ENCODE measurements around the gene TMEM18.

The TMEM18 gene

GRCh38 chr2:665340-666073 lies 11.7 kb downstream of the TMEM18 start:
- Histone ChIP-seq H3K27me3 (replicated peaks; ENCODE audit: control insufficient read depth, insufficient read depth, low read length, poor library complexity, severe bottlenecking) (no peaks in the 10 kb centered on the region), H3K4me1 (ENCODE audit: control insufficient read depth, insufficient read depth, low read length, poor library complexity, severe bottlenecking) (peaks cover 5% of the 10 kb centered on the region), H3K9me3 (ENCODE audit: control insufficient read depth, low read length) (peaks cover 15% of the 10 kb centered on the region), H3K36me3 (ENCODE audit: control insufficient read depth, insufficient read depth, low read length) (peaks cover 38% of the 10 kb centered on the region), H3K4me3 (ENCODE audit: insufficient read depth, low read depth, low read length, poor library complexity, severe bottlenecking) (no peak overlapping the region), H3K27ac (ENCODE audit: insufficient read depth, low read length, poor library complexity, severe bottlenecking) (no peak overlapping the region)
- no peak for DNase-seq

GRCh38 chr2:664063-664462 lies 13.1 kb downstream of the TMEM18 start:
- no peaks in the 10 kb centered on the region for H3K27me3 ChIP-seq (replicated peaks; ENCODE audit: control insufficient read depth, insufficient read depth, low read length, poor library complexity, severe bottlenecking)
- H3K9me3 ChIP-seq (ENCODE audit: control insufficient read depth, low read length), result peaks cover 15% of the 10 kb centered on the region
- H3K4me3 ChIP-seq (ENCODE audit: insufficient read depth, low read depth, low read length, poor library complexity, severe bottlenecking), result no peak overlapping the region
- no peak overlapping the region for H3K27ac ChIP-seq (ENCODE audit: insufficient read depth, low read length, poor library complexity, severe bottlenecking)
- peaks cover 25% of the 10 kb centered on the region for H3K36me3 ChIP-seq (ENCODE audit: control insufficient read depth, insufficient read depth, low read length)
- DNase-seq, result no peak
- H3K4me1 ChIP-seq (ENCODE audit: control insufficient read depth, insufficient read depth, low read length, poor library complexity, severe bottlenecking), result peaks cover 5% of the 10 kb centered on the region

- Histone ChIP-seq H3K27ac (ENCODE audit: insufficient read depth, low read length, poor library complexity, severe bottlenecking) (no peak overlapping the region), H3K9me3 (ENCODE audit: control insufficient read depth, low read length) (peaks cover 15% of the 10 kb centered on the region), H3K27me3 (replicated peaks; ENCODE audit: control insufficient read depth, insufficient read depth, low read length, poor library complexity, severe bottlenecking) (no peaks in the 10 kb centered on the region), H3K4me3 (ENCODE audit: insufficient read depth, low read depth, low read length, poor library complexity, severe bottlenecking) (no peak overlapping the region), H3K4me1 (ENCODE audit: control insufficient read depth, insufficient read depth, low read length, poor library complexity, severe bottlenecking) (peaks cover 5% of the 10 kb centered on the region), H3K36me3 (ENCODE audit: control insufficient read depth, insufficient read depth, low read length) (peaks cover 23% of the 10 kb centered on the region)
- DNase-seq, result no peak
Measured at GRCh38 chr2:663221-663620, 14.0 kb downstream of the TMEM18 start.

GRCh38 chr2:661360-661635 lies 15.9 kb downstream of the TMEM18 start:
- no peaks in the 10 kb centered on the region for H3K27me3 ChIP-seq (replicated peaks; ENCODE audit: control insufficient read depth, insufficient read depth, low read length, poor library complexity, severe bottlenecking)
- no peak for DNase-seq
- H3K4me1 ChIP-seq (ENCODE audit: control insufficient read depth, insufficient read depth, low read length, poor library complexity, severe bottlenecking), result peaks cover 9% of the 10 kb centered on the region
- peaks cover 14% of the 10 kb centered on the region for H3K9me3 ChIP-seq (ENCODE audit: control insufficient read depth, low read length)
- no peak overlapping the region for H3K27ac ChIP-seq (ENCODE audit: insufficient read depth, low read length, poor library complexity, severe bottlenecking)
- no peak overlapping the region for H3K4me3 ChIP-seq (ENCODE audit: insufficient read depth, low read depth, low read length, poor library complexity, severe bottlenecking)
- peaks cover 4% of the 10 kb centered on the region for H3K36me3 ChIP-seq (ENCODE audit: control insufficient read depth, insufficient read depth, low read length)

GRCh38 chr2:660586-661359 lies 16.4 kb downstream of the TMEM18 start:
- DNase-seq, result no peak
- no peak overlapping the region for H3K27ac ChIP-seq (ENCODE audit: insufficient read depth, low read length, poor library complexity, severe bottlenecking)
- no peak overlapping the region for H3K4me3 ChIP-seq (ENCODE audit: insufficient read depth, low read depth, low read length, poor library complexity, severe bottlenecking)

GRCh38 chr2:660029-660428 lies 17.2 kb downstream of the TMEM18 start:
- Histone ChIP-seq H3K9me3 (ENCODE audit: control insufficient read depth, low read length) (peaks cover 2% of the 10 kb centered on the region), H3K27ac (ENCODE audit: insufficient read depth, low read length, poor library complexity, severe bottlenecking) (no peak overlapping the region), H3K4me3 (ENCODE audit: insufficient read depth, low read depth, low read length, poor library complexity, severe bottlenecking) (no peak overlapping the region), H3K36me3 (ENCODE audit: control insufficient read depth, insufficient read depth, low read length) (no peaks in the 10 kb centered on the region), H3K27me3 (replicated peaks; ENCODE audit: control insufficient read depth, insufficient read depth, low read length, poor library complexity, severe bottlenecking) (no peaks in the 10 kb centered on the region), H3K4me1 (ENCODE audit: control insufficient read depth, insufficient read depth, low read length, poor library complexity, severe bottlenecking) (peaks cover 9% of the 10 kb centered on the region)
- DNase-seq, result no peak

More at GRCh38 chr2:660586-661359, 16.4 kb downstream of the TMEM18 start:
- H3K9me3 ChIP-seq (ENCODE audit: control insufficient read depth, low read length), result peaks cover 9% of the 10 kb centered on the region
- H3K36me3 ChIP-seq (ENCODE audit: control insufficient read depth, insufficient read depth, low read length), result no peaks in the 10 kb centered on the region
- peaks cover 9% of the 10 kb centered on the region for H3K4me1 ChIP-seq (ENCODE audit: control insufficient read depth, insufficient read depth, low read length, poor library complexity, severe bottlenecking)
- no peaks in the 10 kb centered on the region for H3K27me3 ChIP-seq (replicated peaks; ENCODE audit: control insufficient read depth, insufficient read depth, low read length, poor library complexity, severe bottlenecking)

GRCh38 chr2:658426-658825 lies 18.8 kb downstream of the TMEM18 start:
- Histone ChIP-seq H3K27me3 (replicated peaks; ENCODE audit: control insufficient read depth, insufficient read depth, low read length, poor library complexity, severe bottlenecking) (no peaks in the 10 kb centered on the region), H3K4me1 (ENCODE audit: control insufficient read depth, insufficient read depth, low read length, poor library complexity, severe bottlenecking) (peaks cover 9% of the 10 kb centered on the region), H3K27ac (ENCODE audit: insufficient read depth, low read length, poor library complexity, severe bottlenecking) (no peak overlapping the region), H3K36me3 (ENCODE audit: control insufficient read depth, insufficient read depth, low read length) (no peaks in the 10 kb centered on the region), H3K9me3 (ENCODE audit: control insufficient read depth, low read length) (no peaks in the 10 kb centered on the region), H3K4me3 (ENCODE audit: insufficient read depth, low read depth, low read length, poor library complexity, severe bottlenecking) (no peak overlapping the region)
- no peak for DNase-seq

- DNase-seq, result no peak
- Histone ChIP-seq H3K4me1 (ENCODE audit: control insufficient read depth, insufficient read depth, low read length, poor library complexity, severe bottlenecking) (peaks cover 9% of the 10 kb centered on the region), H3K27ac (ENCODE audit: insufficient read depth, low read length, poor library complexity, severe bottlenecking) (no peak overlapping the region), H3K4me3 (ENCODE audit: insufficient read depth, low read depth, low read length, poor library complexity, severe bottlenecking) (no peak overlapping the region), H3K27me3 (replicated peaks; ENCODE audit: control insufficient read depth, insufficient read depth, low read length, poor library complexity, severe bottlenecking) (no peaks in the 10 kb centered on the region), H3K9me3 (ENCODE audit: control insufficient read depth, low read length) (no peaks in the 10 kb centered on the region), H3K36me3 (ENCODE audit: control insufficient read depth, insufficient read depth, low read length) (no peaks in the 10 kb centered on the region)
Measured at GRCh38 chr2:657766-658165, 19.4 kb downstream of the TMEM18 start.

GRCh38 chr2:656676-657075 lies 20.5 kb downstream of the TMEM18 start:
- no peak for DNase-seq
- Histone ChIP-seq H3K27me3 (replicated peaks; ENCODE audit: control insufficient read depth, insufficient read depth, low read length, poor library complexity, severe bottlenecking) (no peaks in the 10 kb centered on the region), H3K27ac (ENCODE audit: insufficient read depth, low read length, poor library complexity, severe bottlenecking) (no peak overlapping the region), H3K4me3 (ENCODE audit: insufficient read depth, low read depth, low read length, poor library complexity, severe bottlenecking) (no peak overlapping the region), H3K9me3 (ENCODE audit: control insufficient read depth, low read length) (no peaks in the 10 kb centered on the region), H3K36me3 (ENCODE audit: control insufficient read depth, insufficient read depth, low read length) (no peaks in the 10 kb centered on the region), H3K4me1 (ENCODE audit: control insufficient read depth, insufficient read depth, low read length, poor library complexity, severe bottlenecking) (peaks cover 5% of the 10 kb centered on the region)

- Histone ChIP-seq H3K27me3 (replicated peaks; ENCODE audit: control insufficient read depth, insufficient read depth, low read length, poor library complexity, severe bottlenecking) (no peaks in the 10 kb centered on the region), H3K4me1 (ENCODE audit: control insufficient read depth, insufficient read depth, low read length, poor library complexity, severe bottlenecking) (peaks cover 5% of the 10 kb centered on the region), H3K4me3 (ENCODE audit: insufficient read depth, low read depth, low read length, poor library complexity, severe bottlenecking) (no peak overlapping the region), H3K9me3 (ENCODE audit: control insufficient read depth, low read length) (no peaks in the 10 kb centered on the region), H3K27ac (ENCODE audit: insufficient read depth, low read length, poor library complexity, severe bottlenecking) (no peak overlapping the region), H3K36me3 (ENCODE audit: control insufficient read depth, insufficient read depth, low read length) (no peaks in the 10 kb centered on the region)
- no peak for DNase-seq
Measured at GRCh38 chr2:655626-656025, 21.6 kb downstream of the TMEM18 start.

Data from effector memory CD4-positive, alpha-beta T cell (primary cell).